ENCODE results near the gene CALN1.

- TF ChIP-seq CTCF (IDR thresholded peaks at IDR 0.05; ENCODE audit: low read depth, low read length, missing input control) (no peak), ATF3 (IDR thresholded peaks at IDR 0.05) (no peak), MAX (IDR thresholded peaks at IDR 0.05) (no peak), RXRA (IDR thresholded peaks at IDR 0.05) (no peak), TAF1 (conservative IDR thresholded peaks at IDR 0.05) (no peak), NR2F2 (IDR thresholded peaks at IDR 0.05) (no peak), HNF4A (conservative IDR thresholded peaks at IDR 0.05) (no peak), EGR1 (IDR thresholded peaks at IDR 0.05; ENCODE audit: low read depth in 2 of 2) (no peak)
Observed at GRCh38 chr7:72114129-72114528, 298.0 kb downstream of the CALN1 start.

Data from liver (tissue), 3 donors.